Measurements from ENCODE around the gene BTF3. TPM values are rescaled to one million over a fixed set of nuclear protein-coding genes. Genes with fewer than 3 reads are reported as not detected.
"Not testable (repeated sequence)": the region's sequence is repeated elsewhere in the genome, so short reads cannot be mapped to it uniquely, and the experiment has no call there.

Gene BTF3
- total RNA-seq, 1 donor, result 456 TPM

- no peak overlapping the region for H3K4me3 ChIP-seq (ENCODE audit: low read length)
- H3K27me3 ChIP-seq (ENCODE audit: insufficient read depth, low read length), result peaks cover 12% of the 10 kb centered on the region
- no peaks in the 10 kb centered on the region for H3K9me3 ChIP-seq (ENCODE audit: low read depth, low read length)
- H3K4me1 ChIP-seq (ENCODE audit: insufficient read depth, low read length), result peaks cover 19% of the 10 kb centered on the region
Measured at GRCh38 chr5:73495772-73496335, 2.4 kb upstream of the BTF3 start.

GRCh38 chr5:73496984-73497457 is 1.2 kb upstream of the BTF3 start:
- Histone ChIP-seq H3K27me3 (ENCODE audit: insufficient read depth, low read length) (peaks cover 10% of the 10 kb centered on the region), H3K4me1 (ENCODE audit: insufficient read depth, low read length) (peaks cover 26% of the 10 kb centered on the region), H3K4me3 (ENCODE audit: low read length) (no peak overlapping the region), H3K9me3 (ENCODE audit: low read depth, low read length) (no peaks in the 10 kb centered on the region)

- H3K9me3 ChIP-seq (ENCODE audit: low read depth, low read length), result no peaks in the 10 kb centered on the region
- peaks cover 26% of the 10 kb centered on the region for H3K4me1 ChIP-seq (ENCODE audit: insufficient read depth, low read length)
- H3K4me3 ChIP-seq (ENCODE audit: low read length), result peak overlapping the region; percentile 93
- H3K27me3 ChIP-seq (ENCODE audit: insufficient read depth, low read length), result peaks cover 4% of the 10 kb centered on the region
Measured at GRCh38 chr5:73497497-73498056, 665 bp upstream of the BTF3 start.

GRCh38 chr5:73499187-73499586 is 945 bp downstream of the BTF3 start:
- Histone ChIP-seq H3K4me1 (ENCODE audit: insufficient read depth, low read length) (peaks cover 26% of the 10 kb centered on the region), H3K9me3 (ENCODE audit: low read depth, low read length) (no peaks in the 10 kb centered on the region), H3K4me3 (ENCODE audit: low read length) (peak overlapping the region; percentile 93), H3K27me3 (ENCODE audit: insufficient read depth, low read length) (no peaks in the 10 kb centered on the region)

GRCh38 chr5:73499756-73500155 is 1.5 kb downstream of the BTF3 start:
- peaks cover 26% of the 10 kb centered on the region for H3K4me1 ChIP-seq (ENCODE audit: insufficient read depth, low read length)
- no peak overlapping the region for H3K4me3 ChIP-seq (ENCODE audit: low read length)
- no peaks in the 10 kb centered on the region for H3K27me3 ChIP-seq (ENCODE audit: insufficient read depth, low read length)
- no peaks in the 10 kb centered on the region for H3K9me3 ChIP-seq (ENCODE audit: low read depth, low read length)

- no peak overlapping the region for H3K4me3 ChIP-seq (ENCODE audit: low read length)
- H3K9me3 ChIP-seq (ENCODE audit: low read depth, low read length), result no peaks in the 10 kb centered on the region
- no peaks in the 10 kb centered on the region for H3K27me3 ChIP-seq (ENCODE audit: insufficient read depth, low read length)
- peaks cover 26% of the 10 kb centered on the region for H3K4me1 ChIP-seq (ENCODE audit: insufficient read depth, low read length)
Measured at GRCh38 chr5:73501406-73501805, 3.2 kb downstream of the BTF3 start.

- Histone ChIP-seq H3K9me3 (ENCODE audit: low read depth, low read length) (no peaks in the 10 kb centered on the region), H3K4me3 (ENCODE audit: low read length) (no peak overlapping the region), H3K4me1 (ENCODE audit: insufficient read depth, low read length) (peaks cover under 1% of the 10 kb centered on the region), H3K27me3 (ENCODE audit: insufficient read depth, low read length) (no peaks in the 10 kb centered on the region)
Measured at GRCh38 chr5:73506459-73506955, 8.3 kb downstream of the BTF3 start.

- Histone ChIP-seq H3K4me3 (ENCODE audit: low read length) (no peak overlapping the region), H3K27me3 (ENCODE audit: insufficient read depth, low read length) (no peaks in the 10 kb centered on the region), H3K4me1 (ENCODE audit: insufficient read depth, low read length) (no peaks in the 10 kb centered on the region), H3K9me3 (ENCODE audit: low read depth, low read length) (no peaks in the 10 kb centered on the region)
Measured at GRCh38 chr5:73507062-73507461, 8.8 kb downstream of the BTF3 start.

- not testable (repeated sequence) for H3K27me3 ChIP-seq (ENCODE audit: insufficient read depth, low read length); H3K4me3 ChIP-seq (ENCODE audit: low read length); H3K9me3 ChIP-seq (ENCODE audit: low read depth, low read length); H3K4me1 ChIP-seq (ENCODE audit: insufficient read depth, low read length)
Measured at GRCh38 chr5:73508521-73508920, 10.3 kb downstream of the BTF3 start.

GRCh38 chr5:73513996-73514395 is 15.8 kb downstream of the BTF3 start:
- no peaks in the 10 kb centered on the region for H3K27me3 ChIP-seq (ENCODE audit: insufficient read depth, low read length)
- H3K4me1 ChIP-seq (ENCODE audit: insufficient read depth, low read length), result no peaks in the 10 kb centered on the region
- H3K4me3 ChIP-seq (ENCODE audit: low read length), result no peak overlapping the region
- H3K9me3 ChIP-seq (ENCODE audit: low read depth, low read length), result no peaks in the 10 kb centered on the region

GRCh38 chr5:73514418-73514817 is 16.2 kb downstream of the BTF3 start:
- H3K27me3 ChIP-seq (ENCODE audit: insufficient read depth, low read length), result no peaks in the 10 kb centered on the region
- no peak overlapping the region for H3K4me3 ChIP-seq (ENCODE audit: low read length)
- H3K4me1 ChIP-seq (ENCODE audit: insufficient read depth, low read length), result peaks cover 3% of the 10 kb centered on the region
- no peaks in the 10 kb centered on the region for H3K9me3 ChIP-seq (ENCODE audit: low read depth, low read length)

- Histone ChIP-seq H3K4me3 (ENCODE audit: low read length) (no peak overlapping the region), H3K27me3 (ENCODE audit: insufficient read depth, low read length) (no peaks in the 10 kb centered on the region), H3K4me1 (ENCODE audit: insufficient read depth, low read length) (peaks cover 3% of the 10 kb centered on the region), H3K9me3 (ENCODE audit: low read depth, low read length) (no peaks in the 10 kb centered on the region)
Measured at GRCh38 chr5:73515232-73515631, 17.0 kb downstream of the BTF3 start.

GRCh38 chr5:73519531-73520283 is 21.5 kb downstream of the BTF3 start:
- no peak overlapping the region for H3K4me3 ChIP-seq (ENCODE audit: low read length)
- no peaks in the 10 kb centered on the region for H3K27me3 ChIP-seq (ENCODE audit: insufficient read depth, low read length)
- no peaks in the 10 kb centered on the region for H3K9me3 ChIP-seq (ENCODE audit: low read depth, low read length)
- H3K4me1 ChIP-seq (ENCODE audit: insufficient read depth, low read length), result peaks cover 3% of the 10 kb centered on the region

- no peak overlapping the region for H3K4me3 ChIP-seq (ENCODE audit: low read length)
- no peaks in the 10 kb centered on the region for H3K27me3 ChIP-seq (ENCODE audit: insufficient read depth, low read length)
- no peaks in the 10 kb centered on the region for H3K9me3 ChIP-seq (ENCODE audit: low read depth, low read length)
- peaks cover 3% of the 10 kb centered on the region for H3K4me1 ChIP-seq (ENCODE audit: insufficient read depth, low read length)
Measured at GRCh38 chr5:73522989-73523388, 24.7 kb downstream of the BTF3 start.

- H3K27me3 ChIP-seq (ENCODE audit: insufficient read depth, low read length), result no peaks in the 10 kb centered on the region
- H3K4me1 ChIP-seq (ENCODE audit: insufficient read depth, low read length), result peaks cover 3% of the 10 kb centered on the region
- H3K9me3 ChIP-seq (ENCODE audit: low read depth, low read length), result no peaks in the 10 kb centered on the region
- no peak overlapping the region for H3K4me3 ChIP-seq (ENCODE audit: low read length)
Measured at GRCh38 chr5:73523861-73524260, 25.6 kb downstream of the BTF3 start.

Measured in mononuclear cell (primary cell).